Muscle of leg (tissue), 11 donors: Measurements from ENCODE around the gene MTRFR. TPM values are rescaled to one million over a fixed set of nuclear protein-coding genes. Genes with fewer than 3 reads are reported as not detected.

Experiments used
- DNase-seq: peaks from one replicate; pipeline ENCODE4 v3.0.0; 2013
- H3K27ac ChIP-seq: one replicate; pipeline ENCODE4 v1.5.1; 2013; ENCODE audit warnings: mild to moderate bottlenecking, low read length, control low read depth
- H3K27me3 ChIP-seq: one replicate; pipeline ENCODE4 v1.6.1; 2013; ENCODE audit warnings: low read length; ENCODE audit not compliant: control insufficient read depth, insufficient read depth
- H3K36me3 ChIP-seq: one replicate; pipeline ENCODE4 v1.6.1; 2013; ENCODE audit warnings: low read length; ENCODE audit not compliant: control insufficient read depth, insufficient read depth
- H3K4me1 ChIP-seq: one replicate; pipeline ENCODE4 v1.6.1; 2013; ENCODE audit warnings: low read length; ENCODE audit not compliant: control insufficient read depth, insufficient read depth
- H3K4me3 ChIP-seq: one replicate; pipeline ENCODE4 v1.5.1; 2013; ENCODE audit warnings: low read length, control low read depth
- H3K9me3 ChIP-seq: replicated peaks from 2 replicates; pipeline ENCODE4 v1.6.1; 2013; ENCODE audit warnings: low read depth, low read length; ENCODE audit not compliant: control insufficient read depth
- WGBS: methylation state at CpG from one replicate; pipeline ENCODE4 v1.1.5; 2013; ENCODE audit warnings: missing lambda C conversion rate; ENCODE audit not compliant: insufficient coverage; 5-methylcytosine and 5-hydroxymethylcytosine counted together
- polyA plus RNA-seq, 8 donors: library from polyadenylated mRNA; unstranded; fragments of 120-200 nt; gene quantifications; one replicate each; pipeline versions ENCODE4 v1.2.1 to v1.2.3, GENCODE V29; 2013; ENCODE audit warnings: inconsistent platforms in 1 of 8, low replicate concordance in 1 of 8; ENCODE audit not compliant: insufficient read length in 8 of 8, insufficient read depth in 1 of 8
- total RNA-seq: library from RNA; stranded (reverse); fragments of 120-200 nt; gene quantifications from one replicate; pipeline ENCODE4 v1.2.4, GENCODE V29; 2013

The MTRFR gene
- total and polyA plus RNA-seq, 9 donors: 9.7 to 19.4 (median 15.8) TPM

GRCh38 chr12:123258593-123258992 is 25.4 kb downstream of the MTRFR start:
- Histone ChIP-seq H3K27ac (no peak overlapping the region), H3K4me1 (no peaks in the 10 kb centered on the region), H3K9me3 (no peaks in the 10 kb centered on the region), H3K36me3 (peaks cover 71% of the 10 kb centered on the region), H3K27me3 (no peaks in the 10 kb centered on the region), H3K4me3 (no peak overlapping the region)
- WGBS: 78% methylated on average over 2 of the region's 4 CpGs
- DNase-seq: no peak

- Histone ChIP-seq H3K36me3 (peaks cover 70% of the 10 kb centered on the region), H3K27ac (no peak overlapping the region), H3K4me1 (no peaks in the 10 kb centered on the region), H3K4me3 (no peak overlapping the region), H3K9me3 (no peaks in the 10 kb centered on the region), H3K27me3 (no peaks in the 10 kb centered on the region)
- DNase-seq: no peak
- 67% methylated on average over 7 of the region's 9 CpGs for WGBS
Measured at GRCh38 chr12:123260081-123260480, 26.8 kb downstream of the MTRFR start.

- H3K36me3 ChIP-seq: peaks cover 79% of the 10 kb centered on the region
- no CpG with 5 or more reads among the region's 4 CpGs for WGBS
- H3K27ac ChIP-seq: no peak overlapping the region
Measured at GRCh38 chr12:123261196-123261595, 28.0 kb downstream of the MTRFR start.

GRCh38 chr12:123263196-123263817 is 30.1 kb downstream of the MTRFR start:
- Histone ChIP-seq H3K36me3 (peaks cover 78% of the 10 kb centered on the region), H3K27ac (no peak overlapping the region), H3K27me3 (no peaks in the 10 kb centered on the region), H3K4me3 (no peak overlapping the region), H3K4me1 (peaks cover 27% of the 10 kb centered on the region), H3K9me3 (no peaks in the 10 kb centered on the region)
- no peak for DNase-seq
- WGBS: 88% methylated on average over 7 of the region's 8 CpGs

More at GRCh38 chr12:123261196-123261595, 28.0 kb downstream of the MTRFR start:
- Histone ChIP-seq H3K4me3 (no peak overlapping the region), H3K27me3 (no peaks in the 10 kb centered on the region), H3K9me3 (no peaks in the 10 kb centered on the region), H3K4me1 (peaks cover 6% of the 10 kb centered on the region)
- no peak for DNase-seq

GRCh38 chr12:123264642-123265041 is 31.4 kb downstream of the MTRFR start:
- Histone ChIP-seq H3K4me1 (peaks cover 39% of the 10 kb centered on the region), H3K4me3 (no peak overlapping the region), H3K36me3 (peaks cover 66% of the 10 kb centered on the region), H3K9me3 (no peaks in the 10 kb centered on the region), H3K27me3 (no peaks in the 10 kb centered on the region), H3K27ac (no peak overlapping the region)
- DNase-seq: no peak
- 48% methylated on average over 7 of the region's 7 CpGs for WGBS

- Histone ChIP-seq H3K9me3 (no peaks in the 10 kb centered on the region), H3K27me3 (no peaks in the 10 kb centered on the region), H3K36me3 (peaks cover 58% of the 10 kb centered on the region), H3K4me3 (no peak overlapping the region), H3K4me1 (peaks cover 48% of the 10 kb centered on the region), H3K27ac (no peak overlapping the region)
- 84% methylated on average over 29 of the region's 35 CpGs for WGBS
- DNase-seq: no peak
Measured at GRCh38 chr12:123265851-123266678, 32.8 kb downstream of the MTRFR start.

GRCh38 chr12:123266679-123267277 is 33.5 kb downstream of the MTRFR start:
- no peak for DNase-seq
- H3K27me3 ChIP-seq: no peaks in the 10 kb centered on the region
- H3K4me3 ChIP-seq: no peak overlapping the region
- peak overlapping the region; percentile 93 for H3K27ac ChIP-seq
- H3K9me3 ChIP-seq: no peaks in the 10 kb centered on the region
- H3K36me3 ChIP-seq: peaks cover 53% of the 10 kb centered on the region
- 83% methylated on average over 13 of the region's 19 CpGs for WGBS
- H3K4me1 ChIP-seq: peaks cover 48% of the 10 kb centered on the region

- no peaks in the 10 kb centered on the region for H3K27me3 ChIP-seq
- H3K27ac ChIP-seq: peak overlapping the region; percentile 93
- H3K4me3 ChIP-seq: peak overlapping the region; percentile 24
- WGBS: 91% methylated on average over 3 of the region's 7 CpGs
- no peak for DNase-seq
- peaks cover 53% of the 10 kb centered on the region for H3K4me1 ChIP-seq
- H3K36me3 ChIP-seq: peaks cover 46% of the 10 kb centered on the region
- no peaks in the 10 kb centered on the region for H3K9me3 ChIP-seq
Measured at GRCh38 chr12:123267335-123267920, 34.2 kb downstream of the MTRFR start.

GRCh38 chr12:123267991-123268843 is 35.0 kb downstream of the MTRFR start:
- Histone ChIP-seq H3K4me1 (peaks cover 57% of the 10 kb centered on the region), H3K27ac (peak overlapping the region; percentile 93), H3K36me3 (peaks cover 40% of the 10 kb centered on the region), H3K9me3 (no peaks in the 10 kb centered on the region), H3K27me3 (no peaks in the 10 kb centered on the region), H3K4me3 (peak overlapping the region; percentile 24)
- 33% methylated on average over 21 of the region's 36 CpGs for WGBS
- DNase-seq: peak; percentile 90
